Measurements from ENCODE around the gene HLA-DQA1.

DNA sequence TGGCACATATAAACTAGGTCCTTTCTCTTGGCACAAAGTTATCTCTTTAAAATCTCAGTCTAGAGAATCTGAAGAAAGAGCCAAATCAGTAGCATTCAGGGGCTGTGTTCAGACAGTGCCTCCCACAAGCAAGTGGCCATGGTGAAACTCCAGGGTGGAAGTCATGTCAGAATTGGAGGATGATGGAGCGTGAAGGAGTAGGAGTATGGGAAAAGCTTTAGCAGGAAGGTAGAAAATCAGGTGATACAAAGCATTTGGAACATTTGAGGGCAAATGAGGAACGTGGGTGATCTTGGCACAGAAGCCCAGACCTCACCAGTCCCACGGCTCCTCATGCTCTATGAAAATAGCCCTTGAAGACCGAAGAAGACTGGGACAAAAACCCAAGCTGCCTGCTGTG lies 32.0 kb downstream of the HLA-DQA1 start:
- TF ChIP-seq, protein P1, sequence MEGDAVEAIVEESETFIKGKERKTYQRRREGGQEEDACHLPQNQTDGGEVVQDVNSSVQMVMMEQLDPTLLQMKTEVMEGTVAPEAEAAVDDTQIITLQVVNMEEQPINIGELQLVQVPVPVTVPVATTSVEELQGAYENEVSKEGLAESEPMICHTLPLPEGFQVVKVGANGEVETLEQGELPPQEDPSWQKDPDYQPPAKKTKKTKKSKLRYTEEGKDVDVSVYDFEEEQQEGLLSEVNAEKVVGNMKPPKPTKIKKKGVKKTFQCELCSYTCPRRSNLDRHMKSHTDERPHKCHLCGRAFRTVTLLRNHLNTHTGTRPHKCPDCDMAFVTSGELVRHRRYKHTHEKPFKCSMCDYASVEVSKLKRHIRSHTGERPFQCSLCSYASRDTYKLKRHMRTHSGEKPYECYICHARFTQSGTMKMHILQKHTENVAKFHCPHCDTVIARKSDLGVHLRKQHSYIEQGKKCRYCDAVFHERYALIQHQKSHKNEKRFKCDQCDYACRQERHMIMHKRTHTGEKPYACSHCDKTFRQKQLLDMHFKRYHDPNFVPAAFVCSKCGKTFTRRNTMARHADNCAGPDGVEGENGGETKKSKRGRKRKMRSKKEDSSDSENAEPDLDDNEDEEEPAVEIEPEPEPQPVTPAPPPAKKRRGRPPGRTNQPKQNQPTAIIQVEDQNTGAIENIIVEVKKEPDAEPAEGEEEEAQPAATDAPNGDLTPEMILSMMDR (IDR thresholded peaks at IDR 0.05) = no peak
- TF ChIP-seq EZH2 (IDR thresholded peaks at IDR 0.05) (no peak), EZH2phosphoT487 (IDR thresholded peaks at IDR 0.05) (no peak)

All from neural progenitor cell (in vitro differentiated cells).